Measurements from ENCODE around the gene GFY. TPM values are rescaled to one million over a fixed set of nuclear protein-coding genes. Genes with fewer than 3 reads are reported as not detected.
A peak's percentile ranks its signal among the peaks of the same experiment; 100 is the strongest.

GFY gene
- total and polyA plus RNA-seq, 2 experiments from 2014 or later: 1.2 TPM; not detected in 1

DNA sequence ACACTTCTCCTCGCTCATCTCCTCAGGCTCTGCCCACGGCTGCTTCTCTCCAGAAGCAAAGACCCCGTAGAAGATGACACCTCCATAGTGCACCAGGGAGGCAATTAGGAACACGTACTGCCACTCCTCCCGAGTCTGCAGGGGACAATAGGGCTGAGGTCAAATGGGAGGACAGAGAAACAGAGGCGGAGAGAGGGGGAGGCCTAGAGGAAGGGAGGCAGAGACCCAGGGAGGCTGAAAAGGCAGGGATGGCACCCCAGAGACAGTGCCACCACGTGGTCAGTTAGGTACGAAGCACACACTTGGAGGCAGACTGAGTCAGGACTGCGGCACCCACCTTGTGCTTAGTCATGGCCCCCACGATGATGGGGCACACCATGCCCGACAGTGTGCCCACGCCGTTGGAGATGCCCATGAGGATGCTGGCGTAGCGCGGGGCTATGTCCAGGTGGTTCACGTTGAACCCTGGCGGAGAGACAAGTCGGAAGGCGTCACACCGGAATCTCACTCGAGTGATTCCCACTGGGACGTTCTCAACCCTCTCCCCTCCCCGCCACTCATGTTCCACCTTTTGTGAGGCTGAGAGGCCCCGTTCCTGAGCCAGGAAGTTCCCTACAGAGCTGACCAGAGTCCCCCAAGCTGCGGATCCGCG is 5.6 kb downstream of the GFY start:
- peak overlapping the region; percentile 38; the same call in 2 of the 3 replicates for H3K4me3 Mint-ChIP-seq
- TF ChIP-seq, protein P1, sequence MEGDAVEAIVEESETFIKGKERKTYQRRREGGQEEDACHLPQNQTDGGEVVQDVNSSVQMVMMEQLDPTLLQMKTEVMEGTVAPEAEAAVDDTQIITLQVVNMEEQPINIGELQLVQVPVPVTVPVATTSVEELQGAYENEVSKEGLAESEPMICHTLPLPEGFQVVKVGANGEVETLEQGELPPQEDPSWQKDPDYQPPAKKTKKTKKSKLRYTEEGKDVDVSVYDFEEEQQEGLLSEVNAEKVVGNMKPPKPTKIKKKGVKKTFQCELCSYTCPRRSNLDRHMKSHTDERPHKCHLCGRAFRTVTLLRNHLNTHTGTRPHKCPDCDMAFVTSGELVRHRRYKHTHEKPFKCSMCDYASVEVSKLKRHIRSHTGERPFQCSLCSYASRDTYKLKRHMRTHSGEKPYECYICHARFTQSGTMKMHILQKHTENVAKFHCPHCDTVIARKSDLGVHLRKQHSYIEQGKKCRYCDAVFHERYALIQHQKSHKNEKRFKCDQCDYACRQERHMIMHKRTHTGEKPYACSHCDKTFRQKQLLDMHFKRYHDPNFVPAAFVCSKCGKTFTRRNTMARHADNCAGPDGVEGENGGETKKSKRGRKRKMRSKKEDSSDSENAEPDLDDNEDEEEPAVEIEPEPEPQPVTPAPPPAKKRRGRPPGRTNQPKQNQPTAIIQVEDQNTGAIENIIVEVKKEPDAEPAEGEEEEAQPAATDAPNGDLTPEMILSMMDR (conservative IDR thresholded peaks at IDR 0.05; ENCODE audit: low read depth in 2 of 2): peak; percentile 55 to 82
- TF ChIP-seq ZNF114 (CRISPR knock-in tag; IDR thresholded peaks at IDR 0.05) (no peak), CREB1 (CRISPR knock-in tag; IDR thresholded peaks at IDR 0.05; ENCODE audit: low read depth) (no peak)
- Histone ChIP-seq H3K9me2 (ENCODE audit: insufficient read depth) (no peaks in the 10 kb centered on the region), H2AFZ (no peak overlapping the region), H3K4me2 (no peak overlapping the region), H3K36me3 (ENCODE audit: insufficient read depth) (no peaks in the 10 kb centered on the region), H3K27ac (ENCODE audit: low read depth) (no peak overlapping the region), H3K4me3 (no peak overlapping the region), H3K4me1 (ENCODE audit: insufficient read depth) (peaks cover 37% of the 10 kb centered on the region), H3F3A (replicated peaks; ENCODE audit: low read depth) (peaks cover 40% of the 10 kb centered on the region), H3K79me2 (replicated peaks; ENCODE audit: insufficient read depth) (no peaks in the 10 kb centered on the region), H3K27me3 (ENCODE audit: insufficient read depth) (peaks cover 72% of the 10 kb centered on the region), H4K20me1 (replicated peaks; ENCODE audit: insufficient read depth) (no peaks in the 10 kb centered on the region)
- DNase-seq (ENCODE audit: low spot score) (no peak), ATAC-seq (no peak)
- no peak overlapping the region for H3K27ac Mint-ChIP-seq
- peaks cover 52% of the 10 kb centered on the region for H3K4me1 Mint-ChIP-seq
- H3K36me3 Mint-ChIP-seq (ENCODE audit: low read depth): peaks cover 5% of the 10 kb centered on the region
- peaks cover 13% of the 10 kb centered on the region; the same call in 2 of the 3 replicates for H3K9me3 Mint-ChIP-seq
- H3K27me3 Mint-ChIP-seq (ENCODE audit: insufficient read depth, low read depth, poor library complexity): peaks cover 64% of the 10 kb centered on the region

DNA sequence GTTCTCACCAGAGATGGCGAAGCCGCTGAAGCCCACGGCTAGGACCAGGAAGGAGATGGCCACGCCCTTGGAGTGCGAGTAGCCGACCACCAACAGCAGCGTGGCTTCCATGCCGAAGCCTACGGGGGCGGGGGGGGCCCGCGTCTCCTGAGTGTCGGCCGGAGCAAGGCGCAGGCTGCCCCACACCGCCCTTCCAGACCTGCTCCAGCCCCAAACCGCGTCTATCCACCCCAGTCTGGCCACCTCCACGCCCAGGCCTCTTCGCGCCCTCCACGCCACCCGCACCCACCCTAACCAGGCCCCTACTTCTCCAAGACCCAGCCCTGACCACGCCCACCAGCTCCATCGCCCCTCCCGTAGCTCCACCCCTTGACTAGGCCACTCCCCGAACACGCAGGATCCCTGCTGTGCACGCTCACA is 6.2 kb downstream of the GFY start:
- H3K9me2 ChIP-seq (ENCODE audit: insufficient read depth): no peaks in the 10 kb centered on the region
- Mint-ChIP-seq H3K36me3 (ENCODE audit: low read depth) (peaks cover 5% of the 10 kb centered on the region), H3K27me3 (ENCODE audit: insufficient read depth, low read depth, poor library complexity) (peaks cover 64% of the 10 kb centered on the region), H3K27ac (no peak overlapping the region), H3K4me1 (peaks cover 53% of the 10 kb centered on the region), H3K4me3 (no peak overlapping the region), H3K9me3 (peaks cover 13% of the 10 kb centered on the region; the same call in 2 of the 3 replicates)
- DNase-seq (ENCODE audit: low spot score): no peak
- peaks cover 37% of the 10 kb centered on the region for H3K4me1 ChIP-seq (ENCODE audit: insufficient read depth)
- no peaks in the 10 kb centered on the region for H4K20me1 ChIP-seq (replicated peaks; ENCODE audit: insufficient read depth)
- H3K27me3 ChIP-seq (ENCODE audit: insufficient read depth): peaks cover 69% of the 10 kb centered on the region
- H2AFZ ChIP-seq: no peak overlapping the region
- no peak overlapping the region for H3K27ac ChIP-seq (ENCODE audit: low read depth)
- no peaks in the 10 kb centered on the region for H3K36me3 ChIP-seq (ENCODE audit: insufficient read depth)
- no peak overlapping the region for H3K4me2 ChIP-seq
- H3K4me3 ChIP-seq: no peak overlapping the region
- H3F3A ChIP-seq (replicated peaks; ENCODE audit: low read depth): peaks cover 41% of the 10 kb centered on the region
- TF ChIP-seq, protein P1 (conservative IDR thresholded peaks at IDR 0.05; ENCODE audit: low read depth in 2 of 2): no peak
- TF ChIP-seq EZH2phosphoT487 (IDR thresholded peaks at IDR 0.05; ENCODE audit: unreplicated experiment): no peak
- TF ChIP-seq ZNF331 (CRISPR knock-in tag; IDR thresholded peaks at IDR 0.05; ENCODE audit: low read depth): no peak
- no peaks in the 10 kb centered on the region for H3K79me2 ChIP-seq (replicated peaks; ENCODE audit: insufficient read depth)
- ATAC-seq: no peak
